CD4-positive, CD25-positive, alpha-beta regulatory T cell (primary cell): ENCODE results near the gene SLCO2A1. TPM values are rescaled to one million over a fixed set of nuclear protein-coding genes. Genes with fewer than 3 reads are reported as not detected.
A peak's percentile ranks its signal among the peaks of the same experiment; 100 is the strongest.

Experiments
- ATAC-seq, 2 donors: fragments of 150-1000 bp; cut with Tn5 transposase; one replicate each; pipeline ENCODE4 v1.10.0; 2021; ENCODE audit warnings: low read depth in 2 of 2, moderate number of reproducible peaks in 2 of 2, moderate library complexity in 1 of 2
- DNase-seq, 3 donors: peaks; one replicate each; pipeline versions ENCODE4 v3.0.0 to v3.0.0-alpha.2; 2012 to 2022; ENCODE audit warnings: mixed read lengths in 1 of 3
- H3K27ac ChIP-seq: one replicate; pipeline ENCODE4 v1.7.0; 2013; ENCODE audit warnings: mild to moderate bottlenecking, low read length; ENCODE audit not compliant: insufficient read depth, poor library complexity, severe bottlenecking
- H3K27me3 ChIP-seq: one replicate; pipeline ENCODE4 v1.7.0; 2013; ENCODE audit warnings: low read length; ENCODE audit not compliant: control insufficient read depth, insufficient read depth
- H3K36me3 ChIP-seq: one replicate; pipeline ENCODE4 v1.7.0; 2013; ENCODE audit warnings: mild to moderate bottlenecking, low read length, moderate library complexity; ENCODE audit not compliant: control insufficient read depth, insufficient read depth
- H3K4me1 ChIP-seq: 2 replicates; pipeline ENCODE4 v1.7.0; 2013; ENCODE audit warnings: mild to moderate bottlenecking, low read length; ENCODE audit not compliant: insufficient read depth, control insufficient read depth, poor library complexity, severe bottlenecking
- H3K4me3 ChIP-seq: one replicate; pipeline ENCODE4 v1.7.0; 2013; ENCODE audit warnings: low read depth, mild to moderate bottlenecking, low read length, moderate library complexity
- H3K9me3 ChIP-seq, 2 experiments: 1 replicate in 1 of 2; 2 replicates in 1 of 2; pipeline ENCODE4 v1.7.0; 2013; ENCODE audit warnings: low read length in 2 of 2, mild to moderate bottlenecking in 1 of 2, moderate library complexity in 1 of 2; ENCODE audit not compliant: control insufficient read depth in 2 of 2
- H3K27ac Mint-ChIP-seq, 3 donors: one replicate each; pipeline ENCODE4 v1.8.0; 2020 to 2022; ENCODE audit warnings: mild to moderate bottlenecking in 3 of 3, mixed read lengths in 3 of 3, moderate library complexity in 2 of 3
- H3K27me3 Mint-ChIP-seq: one replicate; pipeline ENCODE4 v1.8.0; 2022; ENCODE audit warnings: mild to moderate bottlenecking, mixed read lengths
- H3K36me3 Mint-ChIP-seq: one replicate; pipeline ENCODE4 v1.8.0; 2020; ENCODE audit warnings: mixed read lengths
- H3K4me1 Mint-ChIP-seq, 4 donors: one replicate each; pipeline ENCODE4 v1.8.0; 2020 to 2022; ENCODE audit warnings: mixed read lengths in 4 of 4, mild to moderate bottlenecking in 1 of 4
- H3K4me3 Mint-ChIP-seq, 4 donors: one replicate each; pipeline ENCODE4 v1.8.0; 2020 to 2022; ENCODE audit warnings: mild to moderate bottlenecking in 4 of 4, mixed read lengths in 4 of 4, moderate library complexity in 3 of 4
- H3K9me3 Mint-ChIP-seq, 7 donors: one replicate each; pipeline ENCODE4 v1.8.0; 2020 to 2022; ENCODE audit warnings: mixed read lengths in 7 of 7, mild to moderate bottlenecking in 3 of 7, moderate library complexity in 2 of 7
- polyA plus RNA-seq, 4 donors: library from polyadenylated mRNA; unstranded; fragments of 300-500 nt; fragmentation: Illumina TruSeq; gene quantifications; one replicate each; pipeline ENCODE4 v1.2.3, GENCODE V29; 2021
- total RNA-seq: library from RNA; stranded (reverse); gene quantifications from one replicate; pipeline ENCODE4 v1.2.3, GENCODE V29; 2022

Gene SLCO2A1
- total and polyA plus RNA-seq, 5 donors from 2014 or later = not detected

- DNase-seq (no peak), ATAC-seq (no peak)
- H3K27me3 ChIP-seq = no peaks in the 10 kb centered on the region
- Mint-ChIP-seq H3K4me3 (no peak overlapping the region), H3K9me3 (peaks cover 0 to 7% (median 1%) of the 10 kb centered on the region in 7 donors), H3K27ac (no peak overlapping the region), H3K4me1 (no peaks in the 10 kb centered on the region), H3K36me3 (no peaks in the 10 kb centered on the region), H3K27me3 (peaks cover 19% of the 10 kb centered on the region)
- no peak overlapping the region for H3K4me3 ChIP-seq
- H3K9me3 ChIP-seq = peaks cover 0 to 2% of the 10 kb centered on the region in 2 experiments
- no peak overlapping the region for H3K27ac ChIP-seq
- no peaks in the 10 kb centered on the region for H3K36me3 ChIP-seq
- H3K4me1 ChIP-seq = no peaks in the 10 kb centered on the region
These were observed 9.0 kb upstream of the SLCO2A1 start for GRCh38 chr3:134038716-134039115.

GRCh38 chr3:134038071-134038491 lies 8.4 kb upstream of the SLCO2A1 start:
- Mint-ChIP-seq H3K9me3 (peaks cover 0 to 6% (median 1%) of the 10 kb centered on the region in 7 donors), H3K4me1 (no peaks in the 10 kb centered on the region), H3K4me3 (no peak overlapping the region), H3K27me3 (peaks cover 15% of the 10 kb centered on the region), H3K27ac (no peak overlapping the region), H3K36me3 (no peaks in the 10 kb centered on the region)
- H3K4me1 ChIP-seq = no peaks in the 10 kb centered on the region
- ATAC-seq (no peak), DNase-seq (no peak)
- peaks cover 0 to 2% of the 10 kb centered on the region in 2 experiments for H3K9me3 ChIP-seq
- no peak overlapping the region for H3K27ac ChIP-seq
- no peaks in the 10 kb centered on the region for H3K36me3 ChIP-seq
- no peak overlapping the region for H3K4me3 ChIP-seq
- H3K27me3 ChIP-seq = no peaks in the 10 kb centered on the region

GRCh38 chr3:134037168-134037567 lies 7.4 kb upstream of the SLCO2A1 start:
- H3K36me3 ChIP-seq = no peaks in the 10 kb centered on the region
- H3K27me3 ChIP-seq = no peaks in the 10 kb centered on the region
- H3K4me1 Mint-ChIP-seq = no peaks in the 10 kb centered on the region
- H3K27ac Mint-ChIP-seq = no peak overlapping the region
- DNase-seq (no peak), ATAC-seq (no peak)
- H3K27ac ChIP-seq = no peak overlapping the region
- no peaks in the 10 kb centered on the region for H3K36me3 Mint-ChIP-seq
- H3K9me3 Mint-ChIP-seq = peaks cover 0 to 6% (median 1%) of the 10 kb centered on the region in 7 donors
- H3K4me1 ChIP-seq = no peaks in the 10 kb centered on the region
- peaks cover 0 to under 1% of the 10 kb centered on the region in 2 experiments for H3K9me3 ChIP-seq
- H3K4me3 Mint-ChIP-seq = no peak overlapping the region
- H3K4me3 ChIP-seq = no peak overlapping the region
- peaks cover 13% of the 10 kb centered on the region for H3K27me3 Mint-ChIP-seq

- ATAC-seq (no peak), DNase-seq (no peak)
- no peaks in the 10 kb centered on the region for H3K27me3 ChIP-seq
- H3K27ac ChIP-seq = no peak overlapping the region
- H3K36me3 ChIP-seq = no peaks in the 10 kb centered on the region
- H3K9me3 ChIP-seq = no peaks in the 10 kb centered on the region
- Mint-ChIP-seq H3K36me3 (no peaks in the 10 kb centered on the region), H3K4me3 (no peak overlapping the region), H3K9me3 (peaks cover 0 to 6% (median 0%) of the 10 kb centered on the region in 7 donors), H3K27me3 (peaks cover 19% of the 10 kb centered on the region), H3K4me1 (no peaks in the 10 kb centered on the region), H3K27ac (no peak overlapping the region)
- H3K4me3 ChIP-seq = no peak overlapping the region
- H3K4me1 ChIP-seq = no peaks in the 10 kb centered on the region
These were observed 6.6 kb upstream of the SLCO2A1 start for GRCh38 chr3:134036291-134036690.

GRCh38 chr3:134035836-134036235 lies 6.1 kb upstream of the SLCO2A1 start:
- Mint-ChIP-seq H3K27ac (no peak overlapping the region), H3K36me3 (no peaks in the 10 kb centered on the region), H3K27me3 (peaks cover 19% of the 10 kb centered on the region), H3K4me3 (no peak overlapping the region), H3K9me3 (peaks cover 0 to 6% (median 0%) of the 10 kb centered on the region in 7 donors), H3K4me1 (no peaks in the 10 kb centered on the region)
- Histone ChIP-seq H3K27me3 (no peaks in the 10 kb centered on the region), H3K4me1 (no peaks in the 10 kb centered on the region), H3K36me3 (no peaks in the 10 kb centered on the region), H3K9me3 (no peaks in the 10 kb centered on the region), H3K4me3 (no peak overlapping the region), H3K27ac (no peak overlapping the region)
- ATAC-seq (no peak), DNase-seq (no peak)

GRCh38 chr3:134034005-134034785 lies 4.5 kb upstream of the SLCO2A1 start:
- Mint-ChIP-seq H3K9me3 (peaks cover 0 to 7% (median 0%) of the 10 kb centered on the region in 7 donors), H3K27me3 (peaks cover 20% of the 10 kb centered on the region), H3K4me1 (peaks cover 0 to 5% (median 0%) of the 10 kb centered on the region in 4 donors), H3K4me3 (no peak overlapping the region), H3K27ac (no peak overlapping the region), H3K36me3 (no peaks in the 10 kb centered on the region)
- Histone ChIP-seq H3K4me1 (no peaks in the 10 kb centered on the region), H3K36me3 (no peaks in the 10 kb centered on the region), H3K4me3 (no peak overlapping the region), H3K27ac (no peak overlapping the region), H3K27me3 (no peaks in the 10 kb centered on the region), H3K9me3 (no peaks in the 10 kb centered on the region)
- no peak for DNase-seq
- ATAC-seq = no peak

- Histone ChIP-seq H3K4me1 (no peaks in the 10 kb centered on the region), H3K4me3 (no peak overlapping the region), H3K36me3 (no peaks in the 10 kb centered on the region), H3K27ac (no peak overlapping the region), H3K9me3 (no peaks in the 10 kb centered on the region), H3K27me3 (peaks cover 3% of the 10 kb centered on the region)
- peaks cover 0 to 5% (median 0%) of the 10 kb centered on the region in 4 donors for H3K4me1 Mint-ChIP-seq
- H3K4me3 Mint-ChIP-seq = no peak overlapping the region
- H3K9me3 Mint-ChIP-seq = peaks cover 0 to 7% (median 0%) of the 10 kb centered on the region in 7 donors
- H3K27ac Mint-ChIP-seq = peak overlapping the region in 1 of 3 donors; percentile 3
- DNase-seq (no peak), ATAC-seq (no peak)
- no peaks in the 10 kb centered on the region for H3K36me3 Mint-ChIP-seq
- H3K27me3 Mint-ChIP-seq = peaks cover 25% of the 10 kb centered on the region
These were observed 3.7 kb upstream of the SLCO2A1 start for GRCh38 chr3:134033315-134033996.
